ENCODE data around the gene SLC6A13. TPM values are rescaled to one million over a fixed set of nuclear protein-coding genes. Genes with fewer than 3 reads are reported as not detected.

SLC6A13 gene
- polyA plus RNA-seq (2011; rRNA removed) = 0.22 and 0.43 TPM in 2 replicates
- 0.09 and 0.11 TPM in 2 replicates for polyA plus RNA-seq (2012; cell fraction: cytosol; rRNA removed)
- 1.0 and 1.4 TPM in 2 replicates for polyA plus RNA-seq (2012; cell fraction: nucleus; rRNA removed)
- 0.20 to 0.61 TPM (median 0.49 TPM) in 3 replicates for polyA plus RNA-seq (2017; fragmentation: RNase III; extraction: RNeasy Plus Mini Kit Qiagen cat#74134 plus additional on column Dnase treatment)
- polyA minus RNA-seq (2011; rRNA and poly(A)+ RNA removed) = 0.17 and 0.24 TPM in 2 replicates

- no peak for ATAC-seq
- WGBS (ENCODE audit: missing lambda C conversion rate) = 60% methylated on average over 6 of the region's 7 CpGs
- Histone ChIP-seq H3K9me3 (no peaks in the 10 kb centered on the region), H3K4me2 (no peak within 1 kb of the TSS), H3K4me3 (no peak within 1 kb of the TSS), H3K27ac (no peak within 1 kb of the TSS), H3K4me1 (no peaks in the 10 kb centered on the region; the same call in 2 of the 3 replicates)
- no peak for DNase-seq (ENCODE audit: low read depth in 1 of 2, low spot score in 1 of 2)
- ChIA-PET POLR2A (no interaction called here), CTCF (interaction anchor here (2.0 kb wide), 1 partner anchor 14 kb away, joined by 6 read pairs; no protein-coding TSS in a partner anchor)
- no peak for TF ChIP-seq USF2 (IDR thresholded peaks at IDR 0.05)
- no peak for TF ChIP-seq GATA3 (IDR thresholded peaks at IDR 0.05; ENCODE audit: borderline replicate concordance)
- no peak for TF ChIP-seq TFCP2L1 (CRISPR knock-in tag; IDR thresholded peaks at IDR 0.05)
- TF ChIP-seq SREBF2 (IDR thresholded peaks at IDR 0.05) = no peak
- no peak for TF ChIP-seq E2F6 (IDR thresholded peaks at IDR 0.05; ENCODE audit: borderline replicate concordance, low read depth)
- no peak for TF ChIP-seq CHD2 (IDR thresholded peaks at IDR 0.05; ENCODE audit: low read length, partially characterized antibody)
- TF ChIP-seq CBX2 (IDR thresholded peaks at IDR 0.05; ENCODE audit: borderline replicate concordance, low read depth) = no peak
- TF ChIP-seq FOSB (CRISPR knock-in tag; IDR thresholded peaks at IDR 0.05) = no peak
- TF ChIP-seq EHMT2 (IDR thresholded peaks at IDR 0.05; ENCODE audit: low read depth) = no peak
- no peak for TF ChIP-seq PBX3 (IDR thresholded peaks at IDR 0.05)
- no peak for TF ChIP-seq HOXB13 (CRISPR knock-in tag; IDR thresholded peaks at IDR 0.05; ENCODE audit: low read depth)
- no peak for TF ChIP-seq MAX (IDR thresholded peaks at IDR 0.05)
- no peak for TF ChIP-seq CTCF (IDR thresholded peaks at IDR 0.05)
- TF ChIP-seq ATOH8 (CRISPR knock-in tag; IDR thresholded peaks at IDR 0.05; ENCODE audit: low read depth) = no peak
- no peak for TF ChIP-seq HOXB5 (CRISPR knock-in tag; IDR thresholded peaks at IDR 0.05)
- TF ChIP-seq FOXS1 (CRISPR knock-in tag; IDR thresholded peaks at IDR 0.05) = no peak
- TF ChIP-seq CHD4 (IDR thresholded peaks at IDR 0.05; ENCODE audit: borderline replicate concordance) = no peak
- no peak for TF ChIP-seq SMC3 (IDR thresholded peaks at IDR 0.05)
- no peak for TF ChIP-seq EHF (CRISPR knock-in tag; IDR thresholded peaks at IDR 0.05)
- TF ChIP-seq ZNF302 (CRISPR knock-in tag; IDR thresholded peaks at IDR 0.05) = no peak
- FAIRE-seq = no peak
Measured at GRCh38 chr12:262817-263216, at the start of gene SLC6A13. SLC6A13 (minus strand) TSS chr12:262836; CDS start chr12:260052, 2,784 bp downstream.

- CTCF ChIA-PET = no interaction called here
- H3K4me3 ChIP-seq = no peak overlapping the region
- ATAC-seq = no peak
Measured at GRCh38 chr12:308511-308910, 45.9 kb upstream of the SLC6A13 start.

More at GRCh38 chr12:308511-308910, 45.9 kb upstream of the SLC6A13 start:
- 92% methylated on average over 2 of the region's 2 CpGs for WGBS (ENCODE audit: missing lambda C conversion rate)
- TF ChIP-seq JUN (IDR thresholded peaks at IDR 0.05) = no peak
- no peak for TF ChIP-seq NFE2L2 (conservative IDR thresholded peaks at IDR 0.05; ENCODE audit: low read length)
- TF ChIP-seq TP53 (CRISPR knock-in tag; IDR thresholded peaks at IDR 0.05) = no peak
- no peak for TF ChIP-seq KDM1A (IDR thresholded peaks at IDR 0.05; ENCODE audit: low read depth)
- Histone ChIP-seq H3K9me3 (no peaks in the 10 kb centered on the region), H3K4me2 (no peak overlapping the region), H3K4me1 (no peaks in the 10 kb centered on the region), H3K27ac (no peak overlapping the region)
- POLR2A ChIA-PET = no interaction called here
- no peak for DNase-seq (ENCODE audit: low read depth in 1 of 2, low spot score in 1 of 2)
- no peak for FAIRE-seq
